ENCODE data around the gene EPN2.

DNA sequence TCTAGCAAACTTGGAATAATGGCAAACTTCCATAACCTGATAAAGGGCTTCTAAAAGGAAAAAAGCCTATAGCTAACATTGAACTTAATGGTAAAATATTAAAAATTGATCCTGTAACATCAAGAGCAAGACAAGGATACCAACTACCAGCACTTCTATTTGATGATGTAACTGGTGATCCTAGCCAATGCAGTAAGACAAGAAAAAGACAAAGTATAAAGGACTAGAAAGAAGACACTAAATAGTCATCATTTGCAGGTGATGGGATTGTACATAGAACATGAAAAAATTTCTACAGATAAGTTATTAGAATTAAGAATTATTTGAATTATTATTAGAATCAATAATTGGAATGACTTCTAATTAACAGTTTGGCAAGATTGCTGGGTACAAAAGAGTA, 88.4 kb downstream of the EPN2 start:
- TF ChIP-seq, protein P1, sequence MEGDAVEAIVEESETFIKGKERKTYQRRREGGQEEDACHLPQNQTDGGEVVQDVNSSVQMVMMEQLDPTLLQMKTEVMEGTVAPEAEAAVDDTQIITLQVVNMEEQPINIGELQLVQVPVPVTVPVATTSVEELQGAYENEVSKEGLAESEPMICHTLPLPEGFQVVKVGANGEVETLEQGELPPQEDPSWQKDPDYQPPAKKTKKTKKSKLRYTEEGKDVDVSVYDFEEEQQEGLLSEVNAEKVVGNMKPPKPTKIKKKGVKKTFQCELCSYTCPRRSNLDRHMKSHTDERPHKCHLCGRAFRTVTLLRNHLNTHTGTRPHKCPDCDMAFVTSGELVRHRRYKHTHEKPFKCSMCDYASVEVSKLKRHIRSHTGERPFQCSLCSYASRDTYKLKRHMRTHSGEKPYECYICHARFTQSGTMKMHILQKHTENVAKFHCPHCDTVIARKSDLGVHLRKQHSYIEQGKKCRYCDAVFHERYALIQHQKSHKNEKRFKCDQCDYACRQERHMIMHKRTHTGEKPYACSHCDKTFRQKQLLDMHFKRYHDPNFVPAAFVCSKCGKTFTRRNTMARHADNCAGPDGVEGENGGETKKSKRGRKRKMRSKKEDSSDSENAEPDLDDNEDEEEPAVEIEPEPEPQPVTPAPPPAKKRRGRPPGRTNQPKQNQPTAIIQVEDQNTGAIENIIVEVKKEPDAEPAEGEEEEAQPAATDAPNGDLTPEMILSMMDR (IDR thresholded peaks at IDR 0.05): no peak
- TF ChIP-seq POLR2A (IDR thresholded peaks at IDR 0.05) (no peak), EP300 (IDR thresholded peaks at IDR 0.05) (no peak)

All from tibial nerve (tissue), 4 donors.